ENCODE results near the gene POLR2E. TPM values are rescaled to one million over a fixed set of nuclear protein-coding genes. Genes with fewer than 3 reads are reported as not detected.

POLR2E gene
- total and polyA plus RNA-seq, 2 experiments from 2014 or later, result 257 to 286 TPM

DNA sequence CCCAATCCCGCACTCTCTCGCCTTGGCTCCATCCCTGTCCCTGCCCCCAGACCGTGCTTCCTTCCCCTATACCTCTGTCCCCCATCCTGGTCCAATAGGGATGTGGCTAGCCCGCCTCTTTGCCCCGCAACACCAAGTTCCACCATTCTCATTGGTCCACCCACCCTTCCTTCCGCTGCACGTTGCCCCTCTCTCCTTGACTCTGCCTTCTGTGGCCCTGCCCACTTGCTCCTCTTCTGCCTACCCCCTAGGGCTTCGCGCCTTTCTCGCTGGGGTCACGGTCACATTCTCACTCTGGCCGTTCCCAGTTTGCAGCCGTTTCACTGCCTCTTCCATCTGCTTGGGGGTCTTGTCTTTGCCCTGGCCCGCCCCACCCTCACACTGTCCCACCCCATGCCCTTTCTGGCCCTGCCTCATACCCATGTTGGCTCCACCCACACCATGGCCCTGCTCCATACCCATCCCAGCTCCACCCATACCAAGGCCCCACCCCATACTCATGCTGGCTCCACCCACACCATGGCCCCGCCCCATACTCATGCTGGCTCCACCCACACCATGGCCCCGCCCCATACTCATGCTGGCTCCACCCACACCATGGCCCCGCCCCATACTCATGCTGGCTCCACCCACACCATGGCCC, 32.7 kb downstream of the POLR2E start:
- TF ChIP-seq CREB1 (CRISPR knock-in tag; IDR thresholded peaks at IDR 0.05; ENCODE audit: low read depth) (peak; percentile 51; the same call in 1 of the 2 replicates), EZH2phosphoT487 (IDR thresholded peaks at IDR 0.05; ENCODE audit: unreplicated experiment) (no peak)
- Histone ChIP-seq H4K20me1 (replicated peaks; ENCODE audit: insufficient read depth) (no peaks in the 10 kb centered on the region), H3K36me3 (ENCODE audit: insufficient read depth) (peaks cover 10% of the 10 kb centered on the region), H3K79me2 (replicated peaks; ENCODE audit: insufficient read depth) (no peaks in the 10 kb centered on the region), H3K27me3 (ENCODE audit: insufficient read depth) (peaks cover 14% of the 10 kb centered on the region), H3K4me1 (ENCODE audit: insufficient read depth) (peaks cover 8% of the 10 kb centered on the region; the same call in 1 of the 2 replicates), H3K27ac (ENCODE audit: low read depth) (no peak overlapping the region), H3K4me3 (no peak overlapping the region), H3F3A (replicated peaks; ENCODE audit: low read depth) (peaks cover 18% of the 10 kb centered on the region), H2AFZ (no peak overlapping the region), H3K4me2 (no peak overlapping the region), H3K9me2 (ENCODE audit: insufficient read depth) (no peaks in the 10 kb centered on the region)
- H3K4me3 Mint-ChIP-seq, result peak overlapping the region; percentile 50
- peak; percentile 27 for ATAC-seq
- H3K9me3 Mint-ChIP-seq, result peaks cover 23% of the 10 kb centered on the region
- peaks cover 14% of the 10 kb centered on the region for H3K4me1 Mint-ChIP-seq
- H3K27me3 Mint-ChIP-seq (ENCODE audit: insufficient read depth, low read depth, poor library complexity), result peaks cover 17% of the 10 kb centered on the region
- peak; percentile 51 for DNase-seq (ENCODE audit: low spot score)
- H3K36me3 Mint-ChIP-seq (ENCODE audit: low read depth), result peaks cover 16% of the 10 kb centered on the region
- no peak overlapping the region for H3K27ac Mint-ChIP-seq

DNA sequence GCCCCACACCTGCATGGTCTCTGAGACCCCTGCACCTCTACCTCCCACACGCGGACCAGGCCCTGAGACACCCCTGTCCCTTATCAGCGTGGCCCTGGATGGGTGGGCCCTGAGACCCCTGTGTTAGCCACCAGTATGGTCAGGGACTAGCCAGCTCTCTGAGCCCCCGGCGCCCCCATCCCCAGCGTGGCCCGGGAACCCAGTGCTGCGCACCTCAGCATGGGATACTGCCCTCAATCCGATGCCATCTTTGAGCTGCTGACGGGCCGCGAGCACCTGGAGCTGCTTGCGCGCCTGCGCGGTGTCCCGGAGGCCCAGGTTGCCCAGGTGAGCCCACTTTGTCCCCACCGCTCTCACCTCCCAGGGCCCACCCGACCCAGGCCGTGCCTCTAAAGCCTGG, 33.2 kb downstream of the POLR2E start:
- peaks cover 14% of the 10 kb centered on the region for H3K27me3 ChIP-seq (ENCODE audit: insufficient read depth)
- no peak overlapping the region for H2AFZ ChIP-seq
- peak overlapping the region; percentile 50 for H3K4me3 Mint-ChIP-seq
- ATAC-seq, result no peak
- H3K4me3 ChIP-seq, result no peak overlapping the region
- DNase-seq (ENCODE audit: low spot score), result no peak
- no peak overlapping the region for H3K4me2 ChIP-seq
- H3K9me3 Mint-ChIP-seq, result peaks cover 28% of the 10 kb centered on the region
- H3K27me3 Mint-ChIP-seq (ENCODE audit: insufficient read depth, low read depth, poor library complexity), result peaks cover 17% of the 10 kb centered on the region
- H4K20me1 ChIP-seq (replicated peaks; ENCODE audit: insufficient read depth), result no peaks in the 10 kb centered on the region
- peaks cover 18% of the 10 kb centered on the region for H3F3A ChIP-seq (replicated peaks; ENCODE audit: low read depth)
- H3K79me2 ChIP-seq (replicated peaks; ENCODE audit: insufficient read depth), result no peaks in the 10 kb centered on the region
- H3K9me2 ChIP-seq (ENCODE audit: insufficient read depth), result no peaks in the 10 kb centered on the region
- no peak overlapping the region for H3K27ac Mint-ChIP-seq
- H3K4me1 Mint-ChIP-seq, result peaks cover 14% of the 10 kb centered on the region
- H3K4me1 ChIP-seq (ENCODE audit: insufficient read depth), result peaks cover 8% of the 10 kb centered on the region; the same call in 1 of the 2 replicates
- no peak overlapping the region for H3K27ac ChIP-seq (ENCODE audit: low read depth)
- peaks cover 21% of the 10 kb centered on the region for H3K36me3 Mint-ChIP-seq (ENCODE audit: low read depth)
- H3K36me3 ChIP-seq (ENCODE audit: insufficient read depth), result peaks cover 15% of the 10 kb centered on the region
- no peak for TF ChIP-seq JUNB (IDR thresholded peaks at IDR 0.05; ENCODE audit: unreplicated experiment)
- no peak for TF ChIP-seq CREB1 (CRISPR knock-in tag; IDR thresholded peaks at IDR 0.05; ENCODE audit: low read depth)
- no peak for TF ChIP-seq ZNF114 (CRISPR knock-in tag; IDR thresholded peaks at IDR 0.05)
- TF ChIP-seq EZH2phosphoT487 (IDR thresholded peaks at IDR 0.05; ENCODE audit: unreplicated experiment), result no peak
- TF ChIP-seq, protein P1, sequence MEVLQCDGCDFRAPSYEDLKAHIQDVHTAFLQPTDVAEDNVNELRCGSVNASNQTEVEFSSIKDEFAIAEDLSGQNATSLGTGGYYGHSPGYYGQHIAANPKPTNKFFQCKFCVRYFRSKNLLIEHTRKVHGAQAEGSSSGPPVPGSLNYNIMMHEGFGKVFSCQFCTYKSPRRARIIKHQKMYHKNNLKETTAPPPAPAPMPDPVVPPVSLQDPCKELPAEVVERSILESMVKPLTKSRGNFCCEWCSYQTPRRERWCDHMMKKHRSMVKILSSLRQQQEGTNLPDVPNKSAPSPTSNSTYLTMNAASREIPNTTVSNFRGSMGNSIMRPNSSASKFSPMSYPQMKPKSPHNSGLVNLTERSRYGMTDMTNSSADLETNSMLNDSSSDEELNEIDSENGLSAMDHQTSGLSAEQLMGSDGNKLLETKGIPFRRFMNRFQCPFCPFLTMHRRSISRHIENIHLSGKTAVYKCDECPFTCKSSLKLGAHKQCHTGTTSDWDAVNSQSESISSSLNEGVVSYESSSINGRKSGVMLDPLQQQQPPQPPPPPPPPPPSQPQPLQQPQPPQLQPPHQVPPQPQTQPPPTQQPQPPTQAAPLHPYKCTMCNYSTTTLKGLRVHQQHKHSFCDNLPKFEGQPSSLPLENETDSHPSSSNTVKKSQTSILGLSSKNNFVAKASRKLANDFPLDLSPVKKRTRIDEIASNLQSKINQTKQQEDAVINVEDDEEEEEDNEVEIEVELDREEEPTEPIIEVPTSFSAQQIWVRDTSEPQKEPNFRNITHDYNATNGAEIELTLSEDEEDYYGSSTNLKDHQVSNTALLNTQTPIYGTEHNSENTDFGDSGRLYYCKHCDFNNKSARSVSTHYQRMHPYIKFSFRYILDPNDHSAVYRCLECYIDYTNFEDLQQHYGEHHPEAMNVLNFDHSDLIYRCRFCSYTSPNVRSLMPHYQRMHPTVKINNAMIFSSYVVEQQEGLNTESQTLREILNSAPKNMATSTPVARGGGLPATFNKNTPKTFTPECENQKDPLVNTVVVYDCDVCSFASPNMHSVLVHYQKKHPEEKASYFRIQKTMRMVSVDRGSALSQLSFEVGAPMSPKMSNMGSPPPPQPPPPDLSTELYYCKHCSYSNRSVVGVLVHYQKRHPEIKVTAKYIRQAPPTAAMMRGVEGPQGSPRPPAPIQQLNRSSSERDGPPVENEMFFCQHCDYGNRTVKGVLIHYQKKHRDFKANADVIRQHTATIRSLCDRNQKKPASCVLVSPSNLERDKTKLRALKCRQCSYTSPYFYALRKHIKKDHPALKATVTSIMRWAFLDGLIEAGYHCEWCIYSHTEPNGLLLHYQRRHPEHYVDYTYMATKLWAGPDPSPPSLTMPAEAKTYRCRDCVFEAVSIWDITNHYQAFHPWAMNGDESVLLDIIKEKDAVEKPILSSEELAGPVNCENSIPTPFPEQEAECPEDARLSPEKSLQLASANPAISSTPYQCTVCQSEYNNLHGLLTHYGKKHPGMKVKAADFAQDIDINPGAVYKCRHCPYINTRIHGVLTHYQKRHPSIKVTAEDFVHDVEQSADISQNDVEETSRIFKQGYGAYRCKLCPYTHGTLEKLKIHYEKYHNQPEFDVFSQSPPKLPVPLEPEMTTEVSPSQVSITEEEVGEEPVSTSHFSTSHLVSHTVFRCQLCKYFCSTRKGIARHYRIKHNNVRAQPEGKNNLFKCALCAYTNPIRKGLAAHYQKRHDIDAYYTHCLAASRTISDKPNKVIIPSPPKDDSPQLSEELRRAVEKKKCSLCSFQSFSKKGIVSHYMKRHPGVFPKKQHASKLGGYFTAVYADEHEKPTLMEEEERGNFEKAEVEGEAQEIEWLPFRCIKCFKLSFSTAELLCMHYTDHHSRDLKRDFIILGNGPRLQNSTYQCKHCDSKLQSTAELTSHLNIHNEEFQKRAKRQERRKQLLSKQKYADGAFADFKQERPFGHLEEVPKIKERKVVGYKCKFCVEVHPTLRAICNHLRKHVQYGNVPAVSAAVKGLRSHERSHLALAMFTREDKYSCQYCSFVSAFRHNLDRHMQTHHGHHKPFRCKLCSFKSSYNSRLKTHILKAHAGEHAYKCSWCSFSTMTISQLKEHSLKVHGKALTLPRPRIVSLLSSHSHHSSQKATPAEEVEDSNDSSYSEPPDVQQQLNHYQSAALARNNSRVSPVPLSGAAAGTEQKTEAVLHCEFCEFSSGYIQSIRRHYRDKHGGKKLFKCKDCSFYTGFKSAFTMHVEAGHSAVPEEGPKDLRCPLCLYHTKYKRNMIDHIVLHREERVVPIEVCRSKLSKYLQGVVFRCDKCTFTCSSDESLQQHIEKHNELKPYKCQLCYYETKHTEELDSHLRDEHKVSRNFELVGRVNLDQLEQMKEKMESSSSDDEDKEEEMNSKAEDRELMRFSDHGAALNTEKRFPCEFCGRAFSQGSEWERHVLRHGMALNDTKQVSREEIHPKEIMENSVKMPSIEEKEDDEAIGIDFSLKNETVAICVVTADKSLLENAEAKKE (CRISPR knock-in tag; IDR thresholded peaks at IDR 0.05), result no peak
- no peak for TF ChIP-seq ZNF331 (CRISPR knock-in tag; IDR thresholded peaks at IDR 0.05; ENCODE audit: low read depth)
- no peak for TF ChIP-seq NANOG (IDR thresholded peaks at IDR 0.05; ENCODE audit: borderline replicate concordance)
- no peak for TF ChIP-seq EZH2 (IDR thresholded peaks at IDR 0.05; ENCODE audit: low read depth, unreplicated experiment)
- TF ChIP-seq STAT1 (IDR thresholded peaks at IDR 0.05; ENCODE audit: unreplicated experiment), result no peak
- TF ChIP-seq POLR2AphosphoS5 (IDR thresholded peaks at IDR 0.05; ENCODE audit: low read depth), result no peak
- TF ChIP-seq, protein P2, sequence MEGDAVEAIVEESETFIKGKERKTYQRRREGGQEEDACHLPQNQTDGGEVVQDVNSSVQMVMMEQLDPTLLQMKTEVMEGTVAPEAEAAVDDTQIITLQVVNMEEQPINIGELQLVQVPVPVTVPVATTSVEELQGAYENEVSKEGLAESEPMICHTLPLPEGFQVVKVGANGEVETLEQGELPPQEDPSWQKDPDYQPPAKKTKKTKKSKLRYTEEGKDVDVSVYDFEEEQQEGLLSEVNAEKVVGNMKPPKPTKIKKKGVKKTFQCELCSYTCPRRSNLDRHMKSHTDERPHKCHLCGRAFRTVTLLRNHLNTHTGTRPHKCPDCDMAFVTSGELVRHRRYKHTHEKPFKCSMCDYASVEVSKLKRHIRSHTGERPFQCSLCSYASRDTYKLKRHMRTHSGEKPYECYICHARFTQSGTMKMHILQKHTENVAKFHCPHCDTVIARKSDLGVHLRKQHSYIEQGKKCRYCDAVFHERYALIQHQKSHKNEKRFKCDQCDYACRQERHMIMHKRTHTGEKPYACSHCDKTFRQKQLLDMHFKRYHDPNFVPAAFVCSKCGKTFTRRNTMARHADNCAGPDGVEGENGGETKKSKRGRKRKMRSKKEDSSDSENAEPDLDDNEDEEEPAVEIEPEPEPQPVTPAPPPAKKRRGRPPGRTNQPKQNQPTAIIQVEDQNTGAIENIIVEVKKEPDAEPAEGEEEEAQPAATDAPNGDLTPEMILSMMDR (conservative IDR thresholded peaks at IDR 0.05; ENCODE audit: low read depth in 2 of 2), result no peak
- TF ChIP-seq, protein P3, sequence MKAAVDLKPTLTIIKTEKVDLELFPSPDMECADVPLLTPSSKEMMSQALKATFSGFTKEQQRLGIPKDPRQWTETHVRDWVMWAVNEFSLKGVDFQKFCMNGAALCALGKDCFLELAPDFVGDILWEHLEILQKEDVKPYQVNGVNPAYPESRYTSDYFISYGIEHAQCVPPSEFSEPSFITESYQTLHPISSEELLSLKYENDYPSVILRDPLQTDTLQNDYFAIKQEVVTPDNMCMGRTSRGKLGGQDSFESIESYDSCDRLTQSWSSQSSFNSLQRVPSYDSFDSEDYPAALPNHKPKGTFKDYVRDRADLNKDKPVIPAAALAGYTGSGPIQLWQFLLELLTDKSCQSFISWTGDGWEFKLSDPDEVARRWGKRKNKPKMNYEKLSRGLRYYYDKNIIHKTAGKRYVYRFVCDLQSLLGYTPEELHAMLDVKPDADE (IDR thresholded peaks at IDR 0.05), result no peak
